Endothelial cell of umbilical vein (primary cell): ENCODE measurements around the gene TUT7. TPM values are rescaled to one million over a fixed set of nuclear protein-coding genes. Genes with fewer than 3 reads are reported as not detected.

Experiments
- BruUV-seq: library from RNA; stranded (reverse); fragments of 400-500 nt; replicated peaks from 2 replicates; lab custom pipeline; 2021; lab: Mats Ljungman, UMichigan
- CTCF ChIA-PET: fragments of 300-600, 350-600 bp; sonication (Branson Sonifier 250); formaldehyde crosslinking; loops from one replicate; lab custom pipeline; 2021; ENCODE audit warnings: antibody characterized with exemption, inconsistent platforms; lab: Charles Lee
- POLR2A ChIA-PET: fragments of 300-600, 350-600 bp; sonication (Branson Sonifier 250); formaldehyde crosslinking; loops from one replicate; lab custom pipeline; 2021; ENCODE audit warnings: antibody characterized with exemption, inconsistent platforms; lab: Charles Lee
- DNase-seq: peaks from one replicate; pipeline ENCODE4 v3.0.0-alpha.2; 2011; ENCODE audit warnings: low read depth, low spot score
- FAIRE-seq: peaks from 2 replicates; lab custom pipeline; 2011; peaks lifted over from hg19 to GRCh38; lab: Jason Lieb, UNC
- H2AFZ ChIP-seq: 2 replicates; pipeline ENCODE4 v1.6.0; 2012; ENCODE audit warnings: low read depth, low read length, control low read depth, inconsistent platforms
- H3K27ac ChIP-seq: 2 replicates; pipeline ENCODE4 v1.5.1; 2011; ENCODE audit warnings: low read depth, mild to moderate bottlenecking, control low read depth, low read length, moderate library complexity; ENCODE audit not compliant: insufficient read depth
- H3K27me3 ChIP-seq, 2 experiments: 2 replicates each; pipeline versions ENCODE4 v1.6.0 to v1.6.1; 2011; ENCODE audit warnings: low read length in 2 of 2, mixed read lengths in 1 of 2; ENCODE audit not compliant: control insufficient read depth in 2 of 2, insufficient read depth in 2 of 2
- H3K36me3 ChIP-seq, 2 experiments: 2 replicates in 1 of 2; 3 replicates in 1 of 2; pipeline ENCODE4 v1.5.1; 2011; ENCODE audit warnings: low read length in 2 of 2, mild to moderate bottlenecking in 1 of 2, moderate library complexity in 1 of 2; ENCODE audit not compliant: control insufficient read depth in 2 of 2, insufficient read depth in 2 of 2; ENCODE audit errors: extremely low read depth in 1 of 2
- H3K4me1 ChIP-seq: 3 replicates; pipeline ENCODE4 v1.5.1; 2011; ENCODE audit warnings: mild to moderate bottlenecking, low read length; ENCODE audit not compliant: control insufficient read depth, insufficient read depth; ENCODE audit errors: extremely low read depth
- H3K4me2 ChIP-seq: 2 replicates; pipeline ENCODE4 v1.6.1; 2011; ENCODE audit warnings: low read length, control low read depth, mixed read lengths; ENCODE audit not compliant: insufficient read depth
- H3K4me3 ChIP-seq, 3 experiments: fragments of 200-600 bp in 1 of 3; sonication (generic), shearing (Covaris generic) in 1 of 3; replicated peaks in 1 of 3; 2 replicates each; pipeline ENCODE4 v1.5.1; 2011 to 2016; ENCODE audit warnings: control low read depth in 3 of 3, low read length in 3 of 3, mild to moderate bottlenecking in 2 of 3, inconsistent platforms in 1 of 3, low read depth in 1 of 3, moderate library complexity in 1 of 3; ENCODE audit not compliant: insufficient read depth in 1 of 3
- H3K79me2 ChIP-seq: 2 replicates; pipeline ENCODE4 v1.6.0; 2012; ENCODE audit warnings: low read length, inconsistent platforms; ENCODE audit not compliant: control insufficient read depth, insufficient read depth
- H3K9ac ChIP-seq: replicated peaks from 2 replicates; pipeline ENCODE3; 2011; ENCODE audit warnings: low read length, control low read depth; ENCODE audit not compliant: insufficient read depth; ENCODE audit errors: extremely low read depth
- H3K9me1 ChIP-seq: replicated peaks from 3 replicates; pipeline ENCODE4 v1.6.0; 2011; ENCODE audit warnings: mild to moderate bottlenecking, low read length; ENCODE audit not compliant: control insufficient read depth, insufficient read depth; ENCODE audit errors: extremely low read depth
- H3K9me3 ChIP-seq: replicated peaks from 2 replicates; pipeline ENCODE4 v1.5.1; 2012; ENCODE audit warnings: low read length, inconsistent platforms; ENCODE audit not compliant: control insufficient read depth, insufficient read depth
- H4K20me1 ChIP-seq: replicated peaks from 2 replicates; pipeline ENCODE3; 2011; ENCODE audit warnings: mild to moderate bottlenecking, low read length; ENCODE audit not compliant: control insufficient read depth, insufficient read depth; ENCODE audit errors: extremely low read depth
- EZH2 ChIP-seq: IDR thresholded peaks from 2 replicates; pipeline ENCODE4 v1.6.1; 2012; ENCODE audit warnings: borderline replicate concordance, low read depth, mild to moderate bottlenecking, moderate library complexity, low read length, inconsistent platforms; ENCODE audit not compliant: severe bottlenecking
- FOS ChIP-seq: IDR thresholded peaks from 2 replicates; pipeline ENCODE4 v1.6.1; 2011; ENCODE audit warnings: mild to moderate bottlenecking, low read length, moderate library complexity, borderline replicate concordance; ENCODE audit not compliant: insufficient read depth
- GATA2 ChIP-seq: IDR thresholded peaks from 2 replicates; pipeline ENCODE4 v1.7.0; 2011; ENCODE audit warnings: low read depth, mild to moderate bottlenecking, moderate library complexity, mixed read lengths, low read length; ENCODE audit not compliant: insufficient read length, insufficient read depth
- JUN ChIP-seq: IDR thresholded peaks from 2 replicates; pipeline ENCODE4 v1.6.1; 2011; ENCODE audit warnings: borderline replicate concordance, low read depth; ENCODE audit not compliant: insufficient read length, insufficient read depth
- MYC ChIP-seq: IDR thresholded peaks from one replicate; pipeline ENCODE4 v1.6.1; 2011; ENCODE audit warnings: mild to moderate bottlenecking, low read depth, low read length
- POLR2A ChIP-seq: IDR thresholded peaks from 2 replicates; pipeline ENCODE4 v1.6.1; 2012; ENCODE audit warnings: low read depth, mild to moderate bottlenecking, control low read depth, low read length
- POLR2AphosphoS5 ChIP-seq: IDR thresholded peaks from 2 replicates; pipeline ENCODE4 v1.6.1; 2012; ENCODE audit warnings: low read depth, mild to moderate bottlenecking, control low read depth, low read length, moderate library complexity; ENCODE audit not compliant: insufficient read depth
- dilution Hi-C: fragments of 300-500 bp; cut with MboI; formaldehyde crosslinking; loops from one replicate; pipeline ENCODE4 v1.15.0; 2019; ENCODE audit warnings: low sequenced_read_pairs; ENCODE audit not compliant: extremely low pct_ligation_motif_present
- intact Hi-C: fragments of 100-400 bp; cut with micrococcal nuclease; formaldehyde crosslinking; loops from one replicate; pipeline ENCODE4 v1.10.0; 2022
- polyA plus RNA-seq, 4 experiments: library from polyadenylated mRNA; depleted of rRNA in 3 of 4; stranded (reverse) in 3 of 4; unstranded in 1 of 4; fragments of >200 nt; gene quantifications; 2 replicates each; pipeline versions ENCODE4 v1.2.1 to v1.2.3, GENCODE V29; 2011 to 2012; ENCODE audit warnings: missing spikeins in 1 of 4
- total RNA-seq: library from RNA; stranded (reverse); gene quantifications from 2 replicates; pipeline ENCODE4 v1.2.3, GENCODE V29; 2021
- TF ChIP-seq, protein P1 (sequence below): IDR thresholded peaks from 2 replicates; pipeline ENCODE4 v1.6.1; 2011; ENCODE audit not compliant: insufficient read depth, insufficient read length
- TF ChIP-seq, protein P2 (sequence below), 2 donors: IDR thresholded peaks; 1 replicate in 1 of 2; 2 replicates in 1 of 2; pipeline ENCODE4 v1.5.1; 2011; ENCODE audit warnings: low read length in 2 of 2, mild to moderate bottlenecking in 2 of 2, moderate library complexity in 2 of 2, control low read depth in 1 of 2, inconsistent platforms in 1 of 2, low read depth in 1 of 2; ENCODE audit not compliant: insufficient read depth in 1 of 2; ENCODE audit errors: extremely low read depth in 1 of 2

TUT7 gene
- total and polyA plus RNA-seq, 2 donors (not counting 3 experiments of a cell fraction or from before 2014, with no cell fraction given), result 5.1 to 19.0 TPM

GRCh38 chr9:86321373-86321772 lies 32.8 kb downstream of the TUT7 start:
- Histone ChIP-seq H3K9me1 (no peaks in the 10 kb centered on the region), H3K9me3 (no peaks in the 10 kb centered on the region), H3K79me2 (no peaks in the 10 kb centered on the region), H2AFZ (no peak overlapping the region), H3K4me2 (no peak overlapping the region), H3K4me1 (peaks cover 13% of the 10 kb centered on the region), H3K4me3 (no peak overlapping the region), H3K9ac (no peak overlapping the region), H3K36me3 (peaks cover 12 to 15% of the 10 kb centered on the region in 2 experiments), H3K27me3 (no peaks in the 10 kb centered on the region), H4K20me1 (no peaks in the 10 kb centered on the region), H3K27ac (no peak overlapping the region)
- TF ChIP-seq EZH2 (no peak), GATA2 (no peak), POLR2A (no peak), JUN (no peak), FOS (no peak), MYC (no peak), POLR2AphosphoS5 (no peak)
- TF ChIP-seq, protein P1, sequence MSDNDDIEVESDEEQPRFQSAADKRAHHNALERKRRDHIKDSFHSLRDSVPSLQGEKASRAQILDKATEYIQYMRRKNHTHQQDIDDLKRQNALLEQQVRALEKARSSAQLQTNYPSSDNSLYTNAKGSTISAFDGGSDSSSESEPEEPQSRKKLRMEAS, result no peak
- TF ChIP-seq, protein P2, sequence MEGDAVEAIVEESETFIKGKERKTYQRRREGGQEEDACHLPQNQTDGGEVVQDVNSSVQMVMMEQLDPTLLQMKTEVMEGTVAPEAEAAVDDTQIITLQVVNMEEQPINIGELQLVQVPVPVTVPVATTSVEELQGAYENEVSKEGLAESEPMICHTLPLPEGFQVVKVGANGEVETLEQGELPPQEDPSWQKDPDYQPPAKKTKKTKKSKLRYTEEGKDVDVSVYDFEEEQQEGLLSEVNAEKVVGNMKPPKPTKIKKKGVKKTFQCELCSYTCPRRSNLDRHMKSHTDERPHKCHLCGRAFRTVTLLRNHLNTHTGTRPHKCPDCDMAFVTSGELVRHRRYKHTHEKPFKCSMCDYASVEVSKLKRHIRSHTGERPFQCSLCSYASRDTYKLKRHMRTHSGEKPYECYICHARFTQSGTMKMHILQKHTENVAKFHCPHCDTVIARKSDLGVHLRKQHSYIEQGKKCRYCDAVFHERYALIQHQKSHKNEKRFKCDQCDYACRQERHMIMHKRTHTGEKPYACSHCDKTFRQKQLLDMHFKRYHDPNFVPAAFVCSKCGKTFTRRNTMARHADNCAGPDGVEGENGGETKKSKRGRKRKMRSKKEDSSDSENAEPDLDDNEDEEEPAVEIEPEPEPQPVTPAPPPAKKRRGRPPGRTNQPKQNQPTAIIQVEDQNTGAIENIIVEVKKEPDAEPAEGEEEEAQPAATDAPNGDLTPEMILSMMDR (IDR thresholded peaks at IDR 0.05; ENCODE audit: extremely low read depth in 1 of 2, insufficient read depth in 1 of 2, low read depth in 1 of 2, low read length in 2 of 2), result no peak
- no peak for DNase-seq
- no TSS peak for BruUV-seq
- POLR2A ChIA-PET, result interaction anchor here (0.7 kb wide), 1 partner anchor 1559 kb away, joined by 3 read pairs; no protein-coding TSS in a partner anchor
- dilution Hi-C loops, result no loop called here
- CTCF ChIA-PET, result no interaction called here
- no peak for FAIRE-seq
- intact Hi-C loops, result no loop called here
